ENCODE measurements around the gene FGGY. TPM values are rescaled to one million over a fixed set of nuclear protein-coding genes. Genes with fewer than 3 reads are reported as not detected.

The FGGY gene
- polyA plus RNA-seq, 3 donors = 22.8 to 26.2 (median 26.1) TPM

DNA sequence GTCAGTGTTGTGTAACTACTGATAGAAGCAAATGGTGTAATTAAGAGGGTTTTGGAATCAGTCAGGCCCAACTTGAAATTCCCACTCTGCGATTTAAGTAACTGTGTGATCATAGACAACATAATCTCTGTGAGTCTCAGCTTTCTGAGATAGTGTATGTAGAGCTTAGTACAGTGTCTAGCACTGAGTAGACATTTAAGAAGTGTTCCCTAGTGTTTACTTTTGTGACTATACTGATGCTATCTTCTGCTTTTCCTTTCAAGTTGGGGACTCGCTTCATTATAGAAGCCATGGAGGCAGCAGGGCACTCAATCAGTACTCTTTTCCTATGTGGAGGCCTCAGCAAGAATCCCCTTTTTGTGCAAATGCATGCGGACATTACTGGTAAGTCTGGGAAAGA is 370.1 kb downstream of the FGGY start:
- no peak for DNase-seq (ENCODE audit: low read depth in 3 of 3, low spot score in 2 of 3)

DNA sequence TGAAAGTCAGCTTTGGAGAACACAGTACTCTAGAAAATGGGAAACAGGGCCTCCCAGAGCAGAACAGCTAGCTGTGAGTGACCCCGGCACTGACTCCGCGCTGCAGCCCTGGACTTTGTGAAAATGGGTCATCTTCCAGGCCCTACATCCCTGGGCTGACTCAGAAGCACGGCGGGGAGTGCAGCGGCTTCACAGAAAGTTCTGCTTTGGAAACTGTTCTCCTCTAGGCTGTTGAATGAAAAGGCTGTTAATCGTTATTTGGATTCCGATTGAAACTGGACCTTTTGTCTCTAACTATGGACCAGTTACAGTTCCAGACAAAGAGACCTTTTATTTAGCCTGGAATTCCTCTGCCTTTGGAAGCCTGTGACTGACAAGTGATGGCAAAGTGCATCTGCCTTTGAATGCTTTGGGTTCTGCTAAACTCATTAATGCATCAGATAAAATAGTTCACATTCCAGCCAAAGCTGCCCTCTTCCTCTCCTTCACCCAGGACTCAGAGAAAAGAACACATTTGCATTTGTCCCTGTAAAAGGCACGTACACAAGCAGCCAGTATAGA is 372.9 kb downstream of the FGGY start:
- no peak for DNase-seq (ENCODE audit: low read depth in 3 of 3, low spot score in 2 of 3)

DNA sequence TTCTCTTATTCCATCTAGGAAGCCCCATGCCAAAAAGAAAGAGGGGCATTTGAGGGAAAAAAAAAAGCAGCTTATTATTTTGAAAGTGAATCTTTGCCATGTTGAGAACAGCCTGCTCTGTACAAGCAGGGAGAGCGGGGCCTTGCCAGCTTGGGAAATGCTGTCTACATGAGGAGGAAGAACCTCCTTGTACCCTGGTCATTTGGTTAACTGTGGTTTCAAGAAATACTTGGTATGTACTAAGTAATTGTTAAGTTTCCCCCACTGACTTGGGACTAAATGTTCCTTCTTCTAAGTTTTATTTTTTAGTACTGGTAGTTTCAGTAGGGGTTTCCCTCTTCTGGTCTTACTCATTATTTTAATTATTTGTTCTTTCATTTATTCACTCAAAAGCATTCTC is 373.8 kb downstream of the FGGY start:
- DNase-seq (ENCODE audit: low read depth in 3 of 3, low spot score in 2 of 3) = no peak

DNA sequence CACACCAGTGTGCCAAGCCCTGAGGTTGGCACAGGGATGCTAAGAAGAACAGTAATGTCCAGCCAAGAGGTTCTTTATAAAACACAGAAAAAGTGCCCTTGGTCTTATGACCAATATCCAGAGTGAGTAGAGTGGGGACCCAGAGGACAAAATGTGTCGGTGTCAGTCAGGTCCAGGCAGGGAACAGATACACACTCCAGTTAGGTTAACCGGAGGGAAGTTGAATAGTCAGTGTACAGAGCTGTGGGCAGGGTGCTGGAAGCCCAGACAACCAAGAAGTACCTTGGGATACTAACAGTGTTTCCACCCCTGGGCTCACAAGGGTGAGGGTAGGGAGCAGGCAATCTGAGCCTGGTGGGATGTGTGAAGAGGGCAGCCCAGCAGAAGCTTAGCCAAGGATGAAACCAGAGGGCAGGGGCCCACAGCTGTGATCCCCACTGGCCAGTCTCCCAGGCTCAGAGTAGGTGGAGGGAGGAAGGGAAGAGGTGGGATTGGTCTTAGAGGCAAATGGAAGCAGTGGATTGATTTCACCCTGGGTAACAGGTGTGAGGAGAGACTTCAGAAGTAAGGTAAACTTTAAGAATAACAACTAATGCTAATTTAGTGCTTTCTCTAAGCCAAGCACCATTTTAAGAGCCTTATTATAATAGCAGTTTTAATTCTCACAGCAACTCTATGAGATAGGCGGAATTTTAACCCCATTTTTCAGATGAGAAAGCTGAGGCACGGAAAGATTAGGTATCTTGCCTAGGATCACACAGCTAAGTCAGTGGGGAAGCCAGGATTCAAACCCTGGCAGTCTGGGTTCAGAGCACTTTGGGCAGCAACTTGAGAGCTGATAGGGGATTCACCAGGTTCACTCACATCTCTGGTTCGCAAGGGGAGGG is 374.4 kb downstream of the FGGY start:
- no peak for DNase-seq (ENCODE audit: low read depth in 3 of 3, low spot score in 2 of 3)

DNA sequence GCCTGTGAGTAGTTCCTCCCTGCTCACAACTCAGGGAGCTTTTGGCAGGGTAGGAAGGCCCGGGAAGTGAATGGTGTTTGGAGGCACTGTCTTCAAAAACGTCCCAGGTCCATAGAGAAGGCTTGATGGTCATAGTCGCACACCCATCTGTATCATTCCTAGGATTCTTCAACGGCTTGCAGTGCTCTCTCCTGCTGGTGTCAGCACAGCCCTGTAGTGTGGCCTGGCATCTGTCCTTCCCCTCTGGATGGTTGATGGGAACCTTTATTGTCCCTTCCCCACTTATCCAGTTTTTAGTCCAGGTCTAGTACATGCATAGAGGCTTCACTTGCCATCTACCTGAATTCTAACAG is 375.0 kb downstream of the FGGY start:
- no peak for DNase-seq (ENCODE audit: low read depth in 3 of 3, low spot score in 2 of 3)

DNA sequence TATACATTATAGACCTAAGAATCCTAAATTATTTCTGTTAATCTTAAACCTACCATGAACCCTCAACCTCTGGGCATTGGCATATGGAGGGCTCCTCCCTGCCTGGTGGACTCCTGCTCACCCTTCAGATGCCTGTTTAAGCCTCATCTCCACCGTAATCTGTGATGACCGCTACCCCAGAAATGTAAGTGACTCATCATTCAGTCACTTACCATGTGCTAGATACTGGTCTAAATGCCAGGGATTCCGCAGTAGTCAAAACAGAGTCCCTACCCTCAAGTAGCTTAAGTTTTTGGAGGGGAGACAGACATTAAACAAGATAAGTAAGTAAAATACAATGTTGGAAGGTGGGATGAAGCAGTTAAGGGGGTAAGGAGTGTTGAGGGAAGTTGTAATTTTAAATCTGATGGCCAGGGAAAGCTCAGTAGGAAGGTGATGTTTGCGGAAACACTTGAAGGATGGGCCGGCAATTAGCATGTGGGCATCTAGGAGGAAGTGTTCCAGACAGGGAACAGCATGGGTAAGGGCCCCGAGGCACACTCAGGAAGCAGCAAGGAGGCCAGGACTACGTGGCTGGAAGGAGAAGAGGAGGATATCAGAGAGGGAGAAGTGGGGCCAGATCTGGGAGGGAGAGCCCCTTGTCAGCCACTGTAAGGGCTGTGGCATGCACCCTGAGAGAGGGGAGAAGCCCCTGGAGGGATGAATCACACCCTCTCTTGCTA is 376.1 kb downstream of the FGGY start:
- no peak for DNase-seq (ENCODE audit: low read depth in 3 of 3, low spot score in 2 of 3)

DNA sequence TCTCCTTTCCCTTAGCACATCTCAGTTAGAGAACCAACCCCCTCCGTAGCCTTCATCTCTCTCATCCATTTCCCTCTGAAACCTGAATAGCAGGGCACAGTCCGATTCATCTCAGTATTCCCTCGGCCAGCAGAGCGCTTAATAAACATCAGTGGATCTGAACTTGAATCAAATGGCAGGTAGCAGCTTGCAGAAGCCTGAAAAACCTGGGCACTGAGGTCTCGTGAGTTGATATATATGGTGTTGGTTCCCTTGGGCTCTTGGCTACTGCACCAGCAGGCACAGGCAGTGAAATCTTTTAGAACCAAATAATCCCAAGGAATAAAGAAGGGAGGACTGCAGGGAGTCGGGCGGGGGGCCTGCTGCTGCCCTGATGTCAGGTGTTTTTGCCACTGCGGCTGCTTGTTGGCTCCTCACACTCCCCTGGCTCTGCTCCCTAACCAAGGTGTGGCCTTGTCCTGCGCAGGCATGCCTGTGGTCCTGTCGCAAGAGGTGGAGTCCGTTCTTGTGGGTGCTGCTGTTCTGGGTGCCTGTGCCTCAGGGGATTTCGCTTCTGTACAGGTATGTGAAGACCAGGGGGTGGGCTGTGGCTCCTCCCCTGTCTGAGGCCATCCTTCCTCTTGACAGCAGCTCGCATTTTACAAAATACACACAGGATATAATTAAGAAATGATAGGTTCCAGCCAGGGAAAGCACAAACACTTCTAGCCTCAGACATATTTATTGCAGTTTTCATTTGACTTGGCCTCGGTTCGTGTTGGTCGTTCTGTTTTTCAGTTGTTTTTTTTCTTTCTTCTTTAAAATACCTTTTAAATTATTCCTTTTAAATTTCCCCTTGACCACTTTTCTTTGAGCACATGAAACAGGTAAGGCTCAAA is 376.9 kb downstream of the FGGY start:
- DNase-seq (ENCODE audit: low read depth in 3 of 3, low spot score in 2 of 3) = no peak

DNA sequence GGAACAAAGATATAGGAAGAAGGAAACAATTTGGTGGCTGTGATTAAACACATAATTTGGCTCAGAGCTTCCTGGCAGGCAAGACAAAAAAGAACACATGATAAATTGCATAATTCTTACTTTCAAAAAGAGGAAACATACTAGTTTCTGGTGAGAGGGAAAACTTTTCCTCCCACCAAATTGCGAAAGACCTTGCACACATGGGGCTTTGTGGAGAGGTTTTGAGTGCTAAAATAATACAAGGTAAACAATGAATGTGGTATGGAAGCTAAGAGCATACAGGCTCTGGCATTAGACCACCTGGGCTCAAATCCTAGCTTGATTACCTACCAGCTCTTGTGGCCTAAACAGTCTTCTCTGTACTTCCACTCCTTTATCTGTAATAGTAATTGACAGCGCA is 377.7 kb downstream of the FGGY start:
- no peak for DNase-seq (ENCODE audit: low read depth in 3 of 3, low spot score in 2 of 3)

DNA sequence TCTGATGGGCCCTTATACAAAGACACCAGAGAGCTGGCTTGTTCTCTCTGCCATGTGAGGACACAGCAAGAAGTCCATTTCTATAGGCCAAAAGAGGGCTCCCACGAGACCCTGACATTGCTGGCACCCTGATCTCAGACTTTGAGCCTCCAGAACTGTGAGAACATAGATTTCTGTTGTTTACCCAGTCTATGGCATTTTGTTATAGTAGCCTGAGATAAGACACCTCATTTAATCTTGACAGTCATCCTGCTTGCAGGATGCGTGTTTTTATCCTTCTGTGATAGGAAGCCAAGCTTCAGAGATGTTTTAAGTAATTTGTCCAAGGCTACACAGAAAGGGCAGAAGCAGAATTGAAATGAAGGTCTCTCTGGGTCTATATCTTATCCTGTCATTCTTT is 379.0 kb downstream of the FGGY start:
- DNase-seq (ENCODE audit: low read depth in 3 of 3, low spot score in 2 of 3) = no peak

DNA sequence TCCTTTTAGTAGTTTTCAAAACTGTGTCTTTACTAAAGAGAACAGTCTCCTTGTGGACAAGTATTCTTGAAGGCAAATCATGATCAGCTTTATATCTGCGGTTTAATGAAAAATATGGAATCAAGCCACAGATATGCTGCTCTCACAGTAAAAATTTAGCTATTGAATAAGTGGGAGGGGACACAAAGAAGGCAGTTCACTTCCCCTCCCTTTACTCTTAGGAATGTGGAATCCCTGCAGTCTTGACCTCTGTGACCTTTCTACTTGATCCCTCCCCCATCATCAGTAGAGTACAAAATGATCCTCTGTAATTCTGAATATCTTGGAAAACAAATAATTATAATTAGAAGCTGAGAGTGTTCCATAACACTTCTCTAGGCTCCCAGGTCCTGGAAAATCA is 381.1 kb downstream of the FGGY start:
- no peak for DNase-seq (ENCODE audit: low read depth in 3 of 3, low spot score in 2 of 3)

DNA sequence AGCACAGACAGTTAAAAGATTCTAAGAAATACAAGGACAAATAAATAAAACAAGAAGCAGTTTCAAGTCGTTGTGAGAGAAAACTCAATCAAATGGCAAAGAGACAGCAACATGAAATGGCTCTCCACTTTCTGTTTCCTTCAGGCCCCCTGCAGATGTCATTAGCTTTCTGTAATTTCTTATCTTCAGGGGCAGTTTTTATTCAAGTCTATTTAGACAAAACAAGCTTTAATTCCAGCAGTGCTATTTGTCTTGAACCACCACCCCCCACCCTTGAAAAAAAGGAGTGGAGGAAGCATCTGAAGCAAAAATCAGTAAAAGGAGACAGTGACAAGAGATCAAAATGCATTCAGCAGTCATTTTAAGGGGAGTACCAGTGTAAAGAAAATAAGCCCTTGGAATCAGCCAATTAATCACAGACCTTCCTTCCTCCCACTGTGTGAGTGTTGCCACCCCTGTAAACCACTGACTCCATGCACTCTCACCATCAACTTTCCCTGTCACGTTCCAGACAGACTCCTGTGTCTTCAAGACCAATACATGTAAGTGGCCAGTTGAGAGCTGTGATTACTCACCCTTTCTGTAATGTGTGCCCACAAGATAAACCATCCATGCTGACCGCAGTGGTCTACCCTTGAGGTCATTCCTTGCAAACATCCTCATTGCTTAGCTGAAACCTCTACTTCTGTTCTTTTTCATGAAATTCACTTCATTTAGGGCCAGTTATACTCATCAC is 381.8 kb downstream of the FGGY start:
- DNase-seq (ENCODE audit: low read depth in 3 of 3, low spot score in 2 of 3) = peak in 2 of 3 donors; percentile 41 to 65

DNA sequence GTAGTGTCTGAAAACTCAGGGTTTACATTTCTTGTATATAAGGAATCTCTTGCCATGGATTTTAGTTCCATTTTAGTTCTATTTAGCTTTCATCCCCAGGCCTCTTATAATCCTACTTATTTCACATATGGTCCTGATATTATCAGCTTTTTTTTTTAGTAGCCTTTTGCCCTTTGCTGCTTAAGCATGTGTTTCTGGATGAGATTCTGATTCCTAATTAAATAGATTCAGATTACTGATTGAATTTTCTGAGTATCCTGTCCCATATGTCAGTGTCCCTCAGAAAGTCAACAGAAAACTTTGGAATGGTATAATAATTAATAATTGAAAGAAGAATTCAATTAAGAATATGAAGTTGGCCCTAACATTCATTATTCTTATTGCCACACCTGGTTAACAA is 383.1 kb downstream of the FGGY start:
- no peak for DNase-seq (ENCODE audit: low read depth in 3 of 3, low spot score in 2 of 3)

DNA sequence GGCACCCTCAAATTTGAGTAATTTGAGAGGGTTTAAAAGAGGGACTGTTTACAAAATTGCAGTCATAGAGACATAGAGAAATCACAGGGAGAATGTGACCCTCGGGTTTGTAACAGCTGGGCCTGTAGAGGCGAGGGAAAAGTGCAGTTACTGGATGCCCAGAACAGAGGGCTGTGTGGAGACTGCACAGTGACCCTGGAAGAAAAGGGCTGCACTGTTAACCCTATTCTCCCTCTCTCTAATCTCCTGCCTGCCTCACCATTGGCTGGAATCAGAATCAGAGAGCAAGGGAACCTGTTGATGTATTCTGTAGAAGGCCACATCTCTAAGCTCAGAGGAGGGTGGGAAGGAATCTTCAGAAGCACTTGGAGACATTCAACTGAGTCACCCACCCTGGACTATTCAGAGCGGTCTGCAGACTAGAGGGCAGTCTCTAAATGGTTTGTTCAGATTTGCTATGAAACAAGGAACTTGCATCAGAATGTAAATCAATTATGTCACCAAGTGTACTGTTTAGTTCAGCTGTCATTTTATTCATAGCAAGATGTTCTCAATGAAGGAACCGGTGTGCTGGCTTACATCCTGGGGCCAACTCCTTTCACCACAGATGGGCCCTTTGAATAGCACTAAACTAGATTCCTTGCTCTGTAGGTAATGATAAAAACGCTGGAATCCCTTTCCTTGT is 385.6 kb downstream of the FGGY start:
- DNase-seq (ENCODE audit: low read depth in 3 of 3, low spot score in 2 of 3) = no peak

DNA sequence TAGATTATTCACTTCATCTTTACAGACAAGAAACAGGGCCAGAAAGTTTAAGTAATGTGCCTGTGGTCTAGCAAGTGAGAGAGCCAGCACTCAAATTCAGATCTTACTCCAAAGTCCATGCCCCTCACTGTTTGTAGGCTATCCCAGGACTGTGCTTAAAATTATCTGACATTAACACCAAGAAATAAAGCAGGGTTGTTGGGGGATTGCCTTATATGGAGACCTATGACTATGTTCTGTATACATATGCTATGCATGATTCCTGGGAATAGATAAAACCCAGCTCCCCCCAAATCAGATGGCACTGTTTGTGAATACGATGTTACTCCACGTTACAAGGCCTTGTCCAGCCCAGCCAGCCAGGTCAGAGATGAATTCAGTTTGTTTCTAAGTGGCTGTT is 386.3 kb downstream of the FGGY start:
- no peak for DNase-seq (ENCODE audit: low read depth in 3 of 3, low spot score in 2 of 3)

DNA sequence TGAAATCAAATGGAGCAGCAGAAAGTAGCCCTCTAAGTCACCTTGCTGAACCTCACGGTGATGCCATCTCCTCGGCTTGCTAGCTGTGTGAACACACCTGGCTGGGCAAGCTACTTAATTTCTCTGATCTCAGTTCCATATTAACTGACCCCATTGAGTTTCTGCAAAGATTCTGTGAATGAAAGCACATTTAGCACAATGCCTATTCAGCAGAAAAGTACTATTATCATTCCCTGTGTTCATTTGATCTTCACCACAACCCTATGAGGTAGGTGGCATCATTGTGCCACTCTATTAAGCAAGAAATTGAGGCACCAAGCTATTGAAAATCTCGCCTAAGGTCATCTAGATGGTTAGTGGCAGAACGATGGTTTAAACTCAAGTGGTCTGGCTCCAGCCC is 387.8 kb downstream of the FGGY start:
- DNase-seq (ENCODE audit: low read depth in 3 of 3, low spot score in 2 of 3) = no peak

DNA sequence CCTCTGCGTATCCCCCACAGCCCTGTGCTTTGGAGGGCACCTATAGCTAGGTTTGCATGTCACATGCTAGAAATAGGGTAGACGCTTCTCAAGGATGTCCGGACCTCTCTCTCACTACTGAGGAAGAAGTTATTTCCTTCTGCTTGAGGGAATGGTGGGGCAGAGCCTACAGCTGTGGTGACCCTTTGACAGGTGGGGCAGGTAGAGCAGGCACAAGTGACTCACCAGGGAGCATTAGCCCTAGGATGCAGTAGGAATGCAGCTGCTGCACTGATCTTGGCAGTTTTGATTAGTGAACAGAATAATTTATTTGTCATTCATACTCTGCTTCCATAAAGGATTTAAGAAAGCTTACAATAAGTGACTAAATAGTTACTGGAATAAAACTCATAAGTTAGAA is 388.2 kb downstream of the FGGY start:
- no peak for DNase-seq (ENCODE audit: low read depth in 3 of 3, low spot score in 2 of 3)

DNA sequence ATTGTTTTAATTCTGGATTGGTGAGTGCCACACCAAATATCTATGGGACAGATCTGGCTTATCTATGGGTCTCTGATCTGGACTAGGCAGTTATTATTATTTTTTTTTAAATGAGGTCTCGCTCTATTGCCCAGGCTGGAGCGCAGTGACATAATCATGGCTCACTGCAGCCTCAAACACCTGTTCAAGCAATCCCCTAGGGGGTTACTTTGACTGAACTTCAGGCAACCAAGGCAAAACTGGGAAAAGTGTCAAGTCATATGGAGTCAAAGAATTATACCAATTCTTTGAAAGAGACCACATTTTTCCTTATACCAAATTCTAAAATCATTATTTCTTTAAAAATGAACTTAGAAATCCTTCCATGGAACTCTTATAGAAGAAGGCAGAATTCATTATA is 388.8 kb downstream of the FGGY start:
- DNase-seq (ENCODE audit: low read depth in 3 of 3, low spot score in 2 of 3) = no peak

DNA sequence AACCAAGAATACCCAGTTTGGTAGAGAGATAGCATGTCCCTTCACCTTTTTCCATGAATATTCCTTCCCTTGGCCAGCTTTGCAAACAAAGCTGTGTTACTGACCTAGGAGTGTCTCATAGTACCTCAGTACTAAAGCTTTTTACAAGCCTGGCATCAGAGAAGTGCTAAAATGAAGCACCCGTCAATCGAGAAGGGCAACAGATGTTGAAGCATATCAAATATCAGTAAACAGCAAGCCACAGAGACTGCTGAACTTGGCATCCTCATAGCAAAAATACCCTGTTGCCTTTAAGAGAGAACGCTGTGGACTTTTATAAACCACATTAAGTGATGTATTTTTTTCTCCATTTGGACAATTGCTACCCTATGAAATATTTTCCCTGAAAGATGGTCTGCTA is 389.3 kb downstream of the FGGY start:
- no peak for DNase-seq (ENCODE audit: low read depth in 3 of 3, low spot score in 2 of 3)

DNA sequence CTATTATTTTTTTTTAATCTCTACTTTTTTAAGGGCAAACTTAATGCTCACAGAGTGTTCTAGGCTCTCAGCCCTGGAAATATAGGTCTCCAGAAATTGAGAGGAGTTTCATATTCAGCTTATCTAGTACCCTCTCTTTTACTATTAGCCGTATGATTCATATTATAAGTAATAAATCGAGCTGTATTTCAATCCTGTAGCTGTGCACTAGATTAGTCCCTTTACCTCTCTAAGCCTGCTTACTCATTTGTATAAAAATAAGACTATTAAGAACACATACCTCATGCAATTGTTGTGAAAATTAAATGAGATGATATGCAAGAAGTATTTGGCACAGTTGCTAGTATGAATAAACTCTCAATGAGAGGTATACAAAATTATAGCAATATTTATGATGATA is 389.7 kb downstream of the FGGY start:
- no peak for DNase-seq (ENCODE audit: low read depth in 3 of 3, low spot score in 2 of 3)

DNA sequence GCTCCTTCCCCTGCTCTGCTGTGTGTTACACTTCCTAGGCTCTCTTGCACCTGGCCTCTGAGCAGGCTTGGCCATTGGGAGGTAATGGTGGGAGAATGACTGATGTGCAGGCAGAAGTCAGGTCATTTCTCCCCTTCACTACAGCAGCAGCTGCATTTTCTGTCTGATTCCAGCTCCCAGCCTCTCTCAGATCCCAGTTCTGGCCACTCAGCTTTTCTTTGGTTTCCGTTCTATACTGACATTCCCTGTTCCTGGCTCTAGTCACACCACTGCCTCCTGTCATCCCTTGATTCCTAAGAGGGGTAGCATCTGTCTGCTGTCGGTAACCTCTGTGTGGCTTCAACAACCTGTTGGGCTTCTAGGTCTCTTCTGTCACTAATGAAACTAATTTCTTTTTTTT is 390.2 kb downstream of the FGGY start:
- no peak for DNase-seq (ENCODE audit: low read depth in 3 of 3, low spot score in 2 of 3)
